ENCODE measurements around the gene TMEM87A.

The TMEM87A gene

DNA sequence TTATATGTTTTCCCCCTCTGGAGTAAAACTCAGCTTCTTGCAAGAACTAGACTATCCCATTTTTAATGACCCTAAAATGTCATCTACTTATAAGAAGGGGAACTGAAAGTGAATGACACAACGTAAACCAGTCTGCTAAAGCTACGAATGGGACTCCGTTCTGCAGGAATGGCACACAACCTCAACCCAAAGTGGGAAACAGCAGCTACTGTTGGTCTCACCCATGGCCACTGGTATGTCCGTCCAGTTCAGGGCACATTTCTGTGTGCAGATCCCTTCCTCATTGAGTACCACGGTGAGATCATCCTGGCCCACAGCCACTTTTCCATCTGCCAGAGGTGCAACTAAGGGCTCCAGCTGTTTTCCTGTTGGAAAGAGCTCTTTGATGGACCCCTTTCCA lies 88.9 kb downstream of the TMEM87A start:
- TF ChIP-seq, protein P1, sequence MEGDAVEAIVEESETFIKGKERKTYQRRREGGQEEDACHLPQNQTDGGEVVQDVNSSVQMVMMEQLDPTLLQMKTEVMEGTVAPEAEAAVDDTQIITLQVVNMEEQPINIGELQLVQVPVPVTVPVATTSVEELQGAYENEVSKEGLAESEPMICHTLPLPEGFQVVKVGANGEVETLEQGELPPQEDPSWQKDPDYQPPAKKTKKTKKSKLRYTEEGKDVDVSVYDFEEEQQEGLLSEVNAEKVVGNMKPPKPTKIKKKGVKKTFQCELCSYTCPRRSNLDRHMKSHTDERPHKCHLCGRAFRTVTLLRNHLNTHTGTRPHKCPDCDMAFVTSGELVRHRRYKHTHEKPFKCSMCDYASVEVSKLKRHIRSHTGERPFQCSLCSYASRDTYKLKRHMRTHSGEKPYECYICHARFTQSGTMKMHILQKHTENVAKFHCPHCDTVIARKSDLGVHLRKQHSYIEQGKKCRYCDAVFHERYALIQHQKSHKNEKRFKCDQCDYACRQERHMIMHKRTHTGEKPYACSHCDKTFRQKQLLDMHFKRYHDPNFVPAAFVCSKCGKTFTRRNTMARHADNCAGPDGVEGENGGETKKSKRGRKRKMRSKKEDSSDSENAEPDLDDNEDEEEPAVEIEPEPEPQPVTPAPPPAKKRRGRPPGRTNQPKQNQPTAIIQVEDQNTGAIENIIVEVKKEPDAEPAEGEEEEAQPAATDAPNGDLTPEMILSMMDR (IDR thresholded peaks at IDR 0.05; ENCODE audit: insufficient read depth, low read depth, low read length, missing control alignments): no peak
- H3K4me3 ChIP-seq (ENCODE audit: low read depth, low read length): no peak overlapping the region
- no peak for DNase-seq (ENCODE audit: low read depth)

- TF ChIP-seq, protein P1 (IDR thresholded peaks at IDR 0.05; ENCODE audit: insufficient read depth, low read depth, low read length, missing control alignments): no peak
- H3K4me3 ChIP-seq (ENCODE audit: low read depth, low read length): no peak overlapping the region
- no peak for DNase-seq (ENCODE audit: low read depth)
Observed at GRCh38 chr15:42182961-42183360, 90.3 kb downstream of the TMEM87A start.

- TF ChIP-seq, protein P1 (IDR thresholded peaks at IDR 0.05; ENCODE audit: insufficient read depth, low read depth, low read length, missing control alignments): no peak
Observed at GRCh38 chr15:42182328-42182886, 90.8 kb downstream of the TMEM87A start.

DNA sequence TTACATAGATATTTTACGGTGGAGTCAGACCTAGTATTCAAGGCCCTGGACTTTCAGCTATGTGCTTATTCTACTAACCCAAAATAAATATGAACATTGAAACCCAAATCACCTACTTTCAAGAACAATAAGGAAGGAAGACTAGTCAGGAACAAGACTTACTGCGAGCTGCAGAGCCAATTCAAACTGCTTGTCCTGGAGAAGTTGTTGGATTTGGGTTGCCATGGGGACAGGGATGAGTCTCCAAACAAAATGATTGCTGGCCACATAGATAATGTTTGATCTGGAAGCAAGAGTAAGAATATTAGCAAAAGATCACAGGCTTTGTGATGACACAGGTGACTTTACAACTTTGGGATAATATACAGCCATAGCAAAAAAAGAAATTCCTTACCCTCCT lies 95.2 kb downstream of the TMEM87A start:
- no peak overlapping the region for H3K4me3 ChIP-seq (ENCODE audit: low read depth, low read length)
- TF ChIP-seq, protein P1 (IDR thresholded peaks at IDR 0.05; ENCODE audit: insufficient read depth, low read depth, low read length, missing control alignments): no peak
- DNase-seq (ENCODE audit: low read depth): no peak

More at GRCh38 chr15:42182328-42182886, 90.8 kb downstream of the TMEM87A start:
- H3K4me3 ChIP-seq (ENCODE audit: low read depth, low read length): no peak overlapping the region
- no peak for DNase-seq (ENCODE audit: low read depth)

GRCh38 chr15:42175671-42176070 lies 97.6 kb downstream of the TMEM87A start:
- TF ChIP-seq, protein P1 (IDR thresholded peaks at IDR 0.05; ENCODE audit: insufficient read depth, low read depth, low read length, missing control alignments): no peak
- DNase-seq (ENCODE audit: low read depth): no peak
- no peak overlapping the region for H3K4me3 ChIP-seq (ENCODE audit: low read depth, low read length)

DNA sequence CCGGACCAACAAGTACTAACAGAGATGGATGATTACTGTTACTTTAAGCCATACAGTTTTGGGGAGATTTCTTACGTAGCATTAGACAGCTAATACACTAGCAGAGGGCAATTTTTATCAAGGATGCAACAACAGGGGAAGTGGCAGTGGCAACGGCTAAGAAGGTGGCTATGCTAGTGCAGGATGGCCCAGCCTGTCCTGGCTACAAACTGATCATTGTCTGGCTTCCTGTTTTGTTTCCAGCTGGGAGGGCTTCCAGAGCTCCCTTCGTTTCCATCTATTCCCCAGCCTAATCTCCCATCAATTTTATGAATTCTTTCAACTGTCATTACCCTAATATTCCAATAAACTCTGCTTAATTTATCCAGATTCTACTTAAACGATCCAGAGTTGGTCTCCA lies 100.8 kb downstream of the TMEM87A start:
- TF ChIP-seq, protein P1 (IDR thresholded peaks at IDR 0.05; ENCODE audit: insufficient read depth, low read depth, low read length, missing control alignments): no peak
- DNase-seq (ENCODE audit: low read depth): no peak
- H3K4me3 ChIP-seq (ENCODE audit: low read depth, low read length): no peak overlapping the region

- TF ChIP-seq, protein P1 (IDR thresholded peaks at IDR 0.05; ENCODE audit: insufficient read depth, low read depth, low read length, missing control alignments): no peak
- no peak for DNase-seq (ENCODE audit: low read depth)
- H3K4me3 ChIP-seq (ENCODE audit: low read depth, low read length): no peak overlapping the region
Observed at GRCh38 chr15:42171795-42172194, 101.4 kb downstream of the TMEM87A start.

Measured in GM12865 (cell line).